A172 (cell line): ENCODE data around the gene AP5Z1. TPM values are rescaled to one million over a fixed set of nuclear protein-coding genes. Genes with fewer than 3 reads are reported as not detected.

ENCODE experiments used
- DNase-seq: peaks from one replicate; pipeline ENCODE4 v3.0.0-alpha.2; 2015; ENCODE audit warnings: low spot score
- total RNA-seq: library from RNA; depleted of rRNA; stranded (reverse); fragments of >200 nt; shearing (Covaris generic); gene quantifications from 2 replicates; pipeline ENCODE4 v1.2.3, GENCODE V29; 2014

AP5Z1 gene
- total RNA-seq, 1 experiment from 2014 or later = 38.4 TPM

GRCh38 chr7:4820405-4820966, 45.1 kb downstream of the AP5Z1 start:
- no peak for DNase-seq

- no peak for DNase-seq
These were observed 45.6 kb downstream of the AP5Z1 start for GRCh38 chr7:4820967-4821471.

GRCh38 chr7:4822677-4823076, 47.3 kb downstream of the AP5Z1 start:
- no peak for DNase-seq

GRCh38 chr7:4823441-4824119, 48.2 kb downstream of the AP5Z1 start:
- no peak for DNase-seq

- no peak for DNase-seq
These were observed 48.8 kb downstream of the AP5Z1 start for GRCh38 chr7:4824120-4824775.

GRCh38 chr7:4825081-4825480, 49.7 kb downstream of the AP5Z1 start:
- no peak for DNase-seq

GRCh38 chr7:4828720-4829383, 53.4 kb downstream of the AP5Z1 start:
- DNase-seq = no peak

- DNase-seq = peak; percentile 50
These were observed 54.8 kb downstream of the AP5Z1 start for GRCh38 chr7:4830176-4830575.

GRCh38 chr7:4831723-4832495, 56.5 kb downstream of the AP5Z1 start:
- no peak for DNase-seq

GRCh38 chr7:4832711-4833110, 57.3 kb downstream of the AP5Z1 start:
- DNase-seq = no peak

GRCh38 chr7:4833176-4833575, 57.8 kb downstream of the AP5Z1 start:
- no peak for DNase-seq

- DNase-seq = no peak
These were observed 58.5 kb downstream of the AP5Z1 start for GRCh38 chr7:4833691-4834600.

- no peak for DNase-seq
These were observed 59.4 kb downstream of the AP5Z1 start for GRCh38 chr7:4834601-4835397.

GRCh38 chr7:4835398-4836205, 60.2 kb downstream of the AP5Z1 start:
- peak; percentile 14 for DNase-seq

- no peak for DNase-seq
These were observed 60.8 kb downstream of the AP5Z1 start for GRCh38 chr7:4836206-4836661.

- no peak for DNase-seq
These were observed 61.8 kb downstream of the AP5Z1 start for GRCh38 chr7:4837041-4837802.

- DNase-seq = no peak
These were observed 62.6 kb downstream of the AP5Z1 start for GRCh38 chr7:4837803-4838625.
